Dermis lymphatic vessel endothelial cell (primary cell): Measurements from ENCODE around the gene PNMA8B. TPM values are rescaled to one million over a fixed set of nuclear protein-coding genes. Genes with fewer than 3 reads are reported as not detected.

ENCODE experiments used
- total RNA-seq: library from RNA; depleted of rRNA; stranded (reverse); fragments of >200 nt; gene quantifications from 2 replicates; pipeline ENCODE4 v1.2.1, GENCODE V29; 2014

The PNMA8B gene
- total RNA-seq: under 0.01 TPM in 2 replicates

GRCh38 chr19:46495786-46496099 is at the start of gene PNMA8B:
PNMA8B (minus strand) TSS chr19:46495867; CDS start chr19:46495465, 402 bp downstream.

GRCh38 chr19:46471116-46471733 is 24.4 kb downstream of the PNMA8B start, which contains the start of gene PNMA8A:
PNMA8A (minus strand) TSS chr19:46471563; CDS start chr19:46471035, 528 bp downstream.

Other genes starting within 250 kb of the PNMA8B start
- 5.6 and 10.7 TPM in 2 replicates for gene HIF3A, start 198.8 kb downstream of the PNMA8B start, total RNA-seq
- gene PPP5C, start 148.8 kb downstream of the PNMA8B start, total RNA-seq: 69.5 and 78.3 TPM in 2 replicates
- gene CCDC8, start 82.3 kb downstream of the PNMA8B start, total RNA-seq: 0.17 and 0.22 TPM in 2 replicates
- not detected in 2 replicates for gene PNMA8C, start 66.9 kb downstream of the PNMA8B start, total RNA-seq
- gene PNMA8A, start 24.3 kb downstream of the PNMA8B start, total RNA-seq: 0.52 TPM in 1 of 2 replicates, not detected in the other
- gene CALM3, start 105.5 kb upstream of the PNMA8B start, total RNA-seq: 104 TPM in 2 replicates
- gene PTGIR, start 129.2 kb upstream of the PNMA8B start, total RNA-seq: 0.11 TPM in 1 of 2 replicates, not detected in the other
- not detected in 2 replicates for gene GNG8, start 140.3 kb upstream of the PNMA8B start, total RNA-seq
- gene DACT3, start 165.3 kb upstream of the PNMA8B start, total RNA-seq: 0.09 and 0.11 TPM in 2 replicates
- 22.0 and 33.1 TPM in 2 replicates for gene PRKD2, start 221.2 kb upstream of the PNMA8B start, total RNA-seq